HG03095 (cell line): ENCODE data around the gene TAS2R8.
"Not testable (repeated sequence)": the region's sequence is repeated elsewhere in the genome, so short reads cannot be mapped to it uniquely, and the experiment has no call there.

ENCODE experiments used
- ATAC-seq: cut with Tn5 transposase; IDR thresholded peaks from one replicate; pipeline ENCODE4 v1.9.1; 2021; ENCODE audit warnings: moderate library complexity; ENCODE audit not compliant: unreplicated experiment

Gene TAS2R8, protein sequence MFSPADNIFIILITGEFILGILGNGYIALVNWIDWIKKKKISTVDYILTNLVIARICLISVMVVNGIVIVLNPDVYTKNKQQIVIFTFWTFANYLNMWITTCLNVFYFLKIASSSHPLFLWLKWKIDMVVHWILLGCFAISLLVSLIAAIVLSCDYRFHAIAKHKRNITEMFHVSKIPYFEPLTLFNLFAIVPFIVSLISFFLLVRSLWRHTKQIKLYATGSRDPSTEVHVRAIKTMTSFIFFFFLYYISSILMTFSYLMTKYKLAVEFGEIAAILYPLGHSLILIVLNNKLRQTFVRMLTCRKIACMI

DNA sequence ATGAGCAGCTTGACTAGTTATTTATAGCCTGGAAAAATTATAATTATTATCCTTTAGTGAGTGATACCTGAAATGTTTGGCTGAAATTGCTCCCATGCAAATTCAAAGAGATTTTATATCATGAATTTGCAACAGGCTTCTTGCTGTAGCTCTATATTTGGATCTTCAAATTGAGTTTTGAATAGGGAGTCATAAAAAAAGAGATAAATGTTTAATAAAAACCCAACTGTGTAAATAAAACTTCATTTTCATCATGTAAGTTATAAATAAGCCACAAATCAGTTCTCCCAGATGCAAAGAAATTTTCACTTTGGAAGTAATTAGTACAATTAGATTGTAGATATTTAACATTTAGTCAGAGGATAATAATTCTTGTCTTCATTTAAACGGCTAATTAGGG is at the start of gene TAS2R8:
Gene TAS2R8 (minus strand): TSS at position 101 of the 400 bp plus-strand sequence. CDS start 306 bp downstream, outside the sequence.
- ATAC-seq: no peak

DNA sequence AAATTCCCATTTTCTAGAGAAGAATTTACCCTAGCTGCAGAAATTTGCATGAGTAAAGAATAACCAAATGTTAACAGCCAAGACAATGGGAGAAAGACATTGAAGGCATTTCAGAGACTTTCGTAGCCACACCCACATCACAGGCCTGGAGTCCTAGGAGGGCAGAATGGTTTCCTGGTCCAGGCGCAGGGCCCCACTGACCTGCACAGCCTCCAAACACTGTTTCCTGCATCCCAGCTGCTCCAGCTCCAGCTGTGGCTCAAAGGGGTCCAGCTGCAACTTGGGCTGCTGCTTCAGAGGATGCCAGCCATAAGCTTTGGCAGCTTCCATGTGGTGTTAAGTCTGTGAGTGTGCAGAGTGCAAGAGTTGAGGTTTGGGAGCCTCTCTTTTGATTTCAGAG is 48.7 kb upstream of the TAS2R8 start:
- ATAC-seq: no peak

DNA sequence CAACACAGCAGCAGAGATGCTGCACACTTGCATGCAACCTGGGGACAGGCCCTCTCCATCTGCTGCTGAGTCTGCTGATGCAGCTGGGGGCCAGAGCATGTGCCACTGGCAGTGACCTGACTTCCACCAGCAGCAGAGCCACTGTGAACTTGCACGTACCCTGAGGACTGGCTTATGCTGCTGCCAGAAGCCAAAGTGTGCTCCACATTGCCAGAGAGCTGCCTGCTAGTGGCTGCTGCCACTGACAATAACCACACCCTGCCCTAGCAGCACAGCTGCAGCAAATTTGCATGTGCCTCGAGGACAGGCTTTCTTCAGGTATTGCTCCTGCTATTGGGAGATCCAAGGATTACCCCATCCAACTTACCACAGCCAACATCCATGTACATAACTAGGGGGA is 46.7 kb upstream of the TAS2R8 start:
- ATAC-seq: no peak

DNA sequence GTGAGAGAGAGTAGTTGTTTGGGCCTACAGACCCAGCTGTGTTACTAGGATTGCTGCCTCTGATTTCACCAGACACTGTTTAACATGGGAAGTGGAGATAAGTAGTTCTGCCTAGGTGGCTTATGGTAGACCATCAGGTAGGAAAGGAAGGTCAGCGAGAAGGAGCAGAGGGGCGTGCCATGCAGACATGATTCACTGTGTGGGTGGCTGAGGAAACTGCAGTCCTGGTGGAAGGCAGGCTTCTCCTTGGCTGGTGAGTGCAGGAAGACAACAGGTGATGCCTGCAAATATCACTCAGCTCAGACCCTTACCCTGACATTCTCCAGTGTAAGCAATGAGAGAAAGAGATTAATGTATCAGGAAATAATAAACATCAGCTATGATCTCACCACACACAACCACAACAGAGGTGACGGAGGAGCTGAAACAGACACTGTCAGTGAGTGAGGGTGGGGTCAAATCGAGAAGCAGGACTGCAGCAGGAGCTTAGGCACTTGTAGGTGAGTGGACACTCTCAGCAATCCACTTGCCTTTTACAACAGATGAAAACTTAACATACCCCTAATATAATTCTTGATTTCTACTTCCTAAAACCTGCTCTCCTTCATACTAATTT is 44.3 kb upstream of the TAS2R8 start:
- ATAC-seq: no peak

DNA sequence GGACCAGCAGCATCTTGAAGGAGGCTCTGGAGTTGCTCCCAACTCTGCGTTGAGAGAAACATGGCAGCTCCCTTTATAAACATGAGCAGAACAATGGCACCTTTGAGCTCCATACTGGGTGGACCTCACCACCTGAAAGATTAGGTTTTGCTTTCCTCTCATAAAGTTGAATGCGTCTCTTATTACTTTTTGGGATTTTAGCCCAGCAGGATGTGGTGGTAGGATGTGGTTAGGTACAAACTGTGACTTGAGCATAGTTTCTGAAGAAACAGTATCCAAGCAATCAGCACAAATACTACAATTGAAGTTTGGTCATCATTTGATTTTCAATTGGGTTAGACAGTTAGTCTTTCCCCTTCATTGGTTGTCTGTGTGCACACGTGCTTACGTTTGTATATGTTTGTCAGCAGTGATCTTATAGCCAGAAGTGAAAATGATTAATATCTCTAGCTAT is 42.4 kb upstream of the TAS2R8 start, which contains the start of gene PRR4:
Gene PRR4 (minus strand): TSS at position 51 of the 454 bp plus-strand sequence. CDS start 38 bp downstream, at position 13.
- ATAC-seq: no peak

DNA sequence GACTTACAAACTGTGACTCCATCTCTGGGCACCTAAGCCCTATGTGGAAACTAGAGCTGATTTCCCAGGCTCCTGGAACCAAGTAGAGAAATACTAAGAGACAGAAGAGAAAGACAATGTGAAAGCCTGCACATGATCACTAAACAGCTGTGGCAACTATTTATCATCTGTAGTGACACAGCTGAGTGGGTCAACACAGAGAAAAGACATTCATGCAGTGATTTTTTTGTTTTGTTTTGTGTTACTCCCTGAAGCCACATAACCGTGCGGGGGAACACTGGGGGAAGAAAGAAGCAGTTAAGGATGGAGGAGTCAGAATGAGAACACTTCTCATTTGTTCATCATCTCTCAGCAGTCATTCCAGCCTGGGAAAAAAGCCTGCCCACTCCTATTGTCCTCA is 40.7 kb upstream of the TAS2R8 start:
- no peak for ATAC-seq

DNA sequence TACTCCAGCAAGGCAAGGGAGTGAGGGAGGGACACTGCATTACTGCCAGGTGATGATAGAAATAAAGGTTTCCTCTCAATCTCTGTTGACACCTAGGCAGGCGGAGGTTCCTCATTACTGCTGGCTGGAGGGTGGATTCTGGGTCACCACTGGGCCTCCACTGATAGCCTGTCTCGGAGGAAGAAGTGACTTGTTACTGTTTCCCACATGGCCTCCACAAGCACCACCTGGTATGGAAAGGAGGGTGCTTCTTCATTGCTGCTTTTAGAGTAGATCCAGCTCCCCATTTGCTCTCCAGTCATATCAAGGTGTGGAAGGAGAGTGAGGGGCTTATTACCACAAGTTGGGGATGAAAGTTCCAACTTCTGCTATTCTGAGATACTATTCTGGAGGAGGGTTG is 35.8 kb upstream of the TAS2R8 start:
- no peak for ATAC-seq

DNA sequence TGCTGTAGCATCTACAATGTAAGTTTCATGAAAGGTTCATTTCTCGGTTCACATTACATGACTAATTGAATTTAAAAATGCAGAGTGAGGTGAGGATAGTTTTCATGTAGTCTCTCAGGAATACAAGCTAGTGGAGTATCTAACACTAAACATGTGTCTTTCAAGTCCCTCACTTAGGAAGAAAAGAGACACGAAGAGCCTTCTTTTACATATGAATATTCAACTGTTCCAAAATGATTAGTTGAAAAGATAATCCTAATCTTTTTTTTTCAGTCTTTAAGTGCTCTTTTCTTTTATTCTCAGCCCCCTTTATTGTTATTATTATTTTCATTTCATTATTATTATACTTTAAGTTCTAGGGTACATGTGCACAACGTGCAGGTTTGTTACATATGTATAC is 31.4 kb upstream of the TAS2R8 start:
- no peak for ATAC-seq

DNA sequence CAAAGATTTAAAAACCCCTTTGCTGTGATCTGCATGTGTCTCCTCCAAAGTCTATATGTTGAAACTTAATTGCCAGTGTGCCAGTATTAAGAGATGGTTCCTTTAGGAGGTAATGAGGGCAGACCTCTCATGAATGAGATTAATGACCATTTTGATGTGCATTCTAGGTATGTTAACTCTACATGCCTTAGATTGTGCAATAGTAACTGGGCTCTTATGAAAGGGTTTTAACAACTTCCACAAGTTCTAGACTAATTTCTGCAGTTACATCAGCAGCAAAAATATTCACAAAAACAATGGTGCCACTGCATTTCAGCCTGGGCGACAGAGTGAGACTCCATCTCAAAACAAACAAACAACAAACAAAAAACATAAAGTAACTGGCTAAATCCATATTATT is 22.9 kb upstream of the TAS2R8 start:
- no peak for ATAC-seq

DNA sequence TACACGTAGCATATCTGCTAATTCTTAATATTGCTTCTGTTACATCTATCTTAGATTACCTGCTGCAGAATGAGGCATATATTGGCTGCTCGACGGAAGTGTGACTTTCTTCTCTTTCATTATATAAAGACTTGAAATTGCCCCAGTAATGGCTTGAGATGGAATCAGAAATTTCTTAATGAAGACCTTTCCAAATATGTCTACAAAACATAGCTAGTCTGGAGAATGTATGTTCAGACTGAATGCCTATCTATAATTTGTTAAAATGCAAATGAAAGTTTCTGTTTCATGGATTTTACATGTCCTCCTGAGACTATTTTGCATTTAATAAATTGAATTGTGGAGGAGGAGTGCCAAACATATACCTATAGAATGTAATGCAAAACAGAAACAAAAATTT is 19.2 kb upstream of the TAS2R8 start, which contains the start of gene TAS2R10:
Gene TAS2R10 (minus strand): TSS at position 101 of the 400 bp plus-strand sequence. CDS start 89 bp downstream, at position 12.
- ATAC-seq: no peak

DNA sequence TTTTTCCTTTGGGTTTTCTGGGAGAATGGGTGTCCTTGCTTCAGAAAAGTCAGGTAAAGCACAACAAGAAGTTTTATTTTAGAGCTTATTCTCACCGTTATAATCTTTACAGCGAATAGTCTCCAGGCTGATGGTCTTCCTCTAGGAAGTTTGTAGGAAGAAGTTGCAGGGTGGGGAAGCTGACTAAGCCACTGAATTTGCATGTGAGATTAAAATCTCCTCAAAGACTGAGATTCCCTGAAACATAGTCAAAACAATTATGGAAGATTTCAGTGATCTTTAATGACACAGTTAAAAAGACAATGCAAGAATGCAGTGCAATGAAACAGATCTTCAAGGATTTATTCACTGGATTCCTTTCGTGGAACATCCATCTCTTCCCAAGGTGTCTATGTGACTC is 17.9 kb upstream of the TAS2R8 start:
- ATAC-seq: no peak

DNA sequence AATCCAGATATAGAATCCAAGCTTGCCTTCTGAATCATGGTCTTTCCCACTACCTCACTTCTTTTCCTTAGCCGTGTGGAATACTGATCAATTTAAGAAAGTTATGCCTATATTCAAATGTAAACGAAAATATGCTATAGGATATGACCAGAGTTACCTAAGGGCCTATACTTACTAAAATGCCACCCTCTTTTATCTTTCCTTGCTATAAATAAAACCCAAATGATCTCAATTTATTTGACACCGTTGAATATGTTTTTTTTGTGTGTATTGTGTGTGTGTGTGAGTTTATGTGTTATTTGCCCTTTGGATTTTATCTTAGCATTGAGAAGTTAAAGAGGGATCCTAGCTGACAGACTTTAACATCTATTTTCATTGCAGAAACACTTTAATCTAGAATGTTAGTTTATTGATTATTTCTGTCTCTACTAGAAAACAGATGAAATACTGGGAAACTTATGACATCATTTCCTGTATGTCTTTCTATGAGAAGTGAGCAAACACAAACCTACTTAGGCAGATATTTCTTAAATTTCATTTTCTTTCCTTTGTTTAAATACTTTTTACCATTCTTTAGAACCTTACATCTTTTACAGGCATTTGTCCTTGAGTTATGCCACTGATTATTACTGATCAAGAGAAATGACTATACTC is 4.9 kb upstream of the TAS2R8 start:
- ATAC-seq: no peak

DNA sequence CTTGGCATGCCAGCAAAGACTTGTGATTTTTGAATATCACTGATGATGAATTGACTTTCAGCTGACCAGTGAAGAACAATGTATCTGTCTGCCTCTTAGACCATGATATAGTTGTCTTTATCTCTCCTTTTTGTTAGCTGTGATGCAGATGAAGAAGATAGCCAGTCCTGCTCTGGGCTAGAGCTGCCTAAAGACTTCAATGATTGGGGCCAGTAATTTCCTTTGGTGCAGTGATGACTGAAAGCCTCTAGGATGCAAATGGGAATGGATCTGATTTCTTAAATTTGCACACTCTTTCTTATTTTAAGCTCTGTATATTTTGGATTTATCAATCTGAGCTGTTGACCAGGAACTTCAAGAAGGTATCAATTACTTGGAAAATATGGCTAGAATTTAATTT is 3.0 kb upstream of the TAS2R8 start, which contains the start of gene TAS2R9:
Gene TAS2R9 (minus strand): TSS at position 101 of the 400 bp plus-strand sequence. CDS start 93 bp downstream, at position 8.
- no peak for ATAC-seq

DNA sequence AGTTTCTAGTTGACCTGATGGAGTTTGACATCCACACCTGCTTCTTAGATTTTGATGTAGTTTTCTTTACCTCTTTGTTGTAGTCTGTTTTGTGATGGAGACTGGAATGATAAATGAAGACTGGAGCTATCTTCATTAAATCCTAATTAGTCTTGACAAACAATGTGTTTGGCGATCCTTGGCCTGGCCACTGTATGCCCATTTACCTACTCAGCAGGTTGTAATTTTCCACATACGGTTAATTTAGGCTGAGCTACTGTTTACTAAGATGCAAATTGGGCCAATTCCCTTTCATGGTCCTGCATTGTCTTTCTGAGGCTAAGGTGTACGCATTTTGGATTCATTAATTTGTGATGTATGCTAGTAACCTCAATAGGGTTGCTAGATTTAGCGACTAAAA is 4.5 kb downstream of the TAS2R8 start, which contains the start of gene TAS2R7:
Gene TAS2R7 (minus strand): TSS at position 41 of the 400 bp plus-strand sequence. CDS start 57 bp downstream, outside the sequence.
- ATAC-seq: no peak

DNA sequence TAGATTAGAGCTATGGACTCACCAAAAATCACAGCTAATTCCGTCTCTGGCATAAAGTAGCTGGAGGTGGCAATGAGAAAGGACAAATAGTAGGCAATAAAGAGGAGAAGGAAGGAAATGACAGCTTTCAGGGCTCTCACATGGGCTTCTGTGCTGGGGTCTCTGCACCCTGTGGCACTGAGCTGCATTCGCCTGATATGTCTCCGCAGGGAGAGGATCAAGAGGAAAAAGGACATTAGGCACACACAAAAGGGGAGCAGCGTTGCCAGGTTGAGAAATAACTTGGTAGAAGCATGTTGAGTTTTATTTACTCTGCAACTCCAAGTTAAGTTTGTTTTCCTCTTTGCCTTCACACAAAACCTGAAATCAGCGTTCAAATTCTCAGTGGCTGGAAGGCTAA is 5.3 kb downstream of the TAS2R8 start:
- ATAC-seq: no peak

DNA sequence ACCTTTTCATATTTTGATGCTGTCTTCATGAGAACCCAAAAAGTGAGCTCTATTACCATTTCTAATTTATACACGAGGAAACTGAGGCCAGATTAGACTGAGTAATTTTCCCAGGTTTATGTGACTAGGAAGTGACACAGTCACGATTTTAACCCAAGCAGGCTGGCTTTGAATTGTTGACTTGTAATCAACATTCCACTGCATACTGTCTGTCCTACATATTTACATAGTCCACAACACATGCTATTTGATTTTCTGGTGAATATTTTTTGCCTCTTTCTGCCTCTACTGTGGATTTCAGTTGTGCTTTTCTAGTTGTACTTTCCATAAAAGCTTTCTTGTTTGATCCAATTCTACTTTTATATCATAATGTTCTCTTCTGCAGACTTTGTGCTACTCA is 12.9 kb downstream of the TAS2R8 start:
- no peak for ATAC-seq

DNA sequence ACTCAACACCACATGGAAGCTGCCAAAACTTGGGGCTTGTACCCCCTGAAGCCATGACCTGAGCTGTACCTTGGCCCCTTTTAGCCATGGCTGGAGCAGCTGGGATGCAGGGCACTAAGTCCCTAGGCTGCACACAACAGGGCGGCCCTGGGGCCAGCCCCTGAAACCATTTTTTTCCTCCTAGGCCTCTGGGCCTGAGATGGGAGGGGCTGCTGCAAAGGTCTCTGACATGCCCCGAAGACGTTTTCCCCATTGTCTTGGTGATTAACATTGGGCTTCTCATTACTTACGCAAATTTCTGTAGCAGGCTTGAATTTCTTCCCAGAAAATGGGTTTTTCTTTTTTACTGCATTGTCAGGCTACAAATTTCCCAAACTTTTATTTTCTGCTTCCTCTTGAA is 15.3 kb downstream of the TAS2R8 start:
- ATAC-seq: not testable (repeated sequence)

DNA sequence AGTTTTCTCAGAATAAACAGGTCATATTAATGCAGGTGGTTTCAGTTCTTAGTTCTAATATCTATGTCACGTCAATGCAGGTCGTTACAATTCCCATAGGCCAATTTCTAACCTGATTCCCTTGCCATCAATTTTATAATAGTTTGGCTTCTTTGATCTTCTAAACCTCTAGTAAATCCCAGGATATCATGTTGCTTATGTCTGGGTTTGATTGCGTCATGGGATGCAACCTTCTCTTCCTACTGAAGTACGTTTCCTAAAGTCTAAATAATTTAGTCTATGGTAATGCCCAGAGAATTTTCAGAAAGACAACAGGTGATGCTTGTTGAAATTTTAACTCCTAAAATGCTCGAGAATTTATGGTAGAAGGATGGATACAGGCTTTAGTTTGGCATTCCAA is 23.8 kb downstream of the TAS2R8 start:
- ATAC-seq: no peak

DNA sequence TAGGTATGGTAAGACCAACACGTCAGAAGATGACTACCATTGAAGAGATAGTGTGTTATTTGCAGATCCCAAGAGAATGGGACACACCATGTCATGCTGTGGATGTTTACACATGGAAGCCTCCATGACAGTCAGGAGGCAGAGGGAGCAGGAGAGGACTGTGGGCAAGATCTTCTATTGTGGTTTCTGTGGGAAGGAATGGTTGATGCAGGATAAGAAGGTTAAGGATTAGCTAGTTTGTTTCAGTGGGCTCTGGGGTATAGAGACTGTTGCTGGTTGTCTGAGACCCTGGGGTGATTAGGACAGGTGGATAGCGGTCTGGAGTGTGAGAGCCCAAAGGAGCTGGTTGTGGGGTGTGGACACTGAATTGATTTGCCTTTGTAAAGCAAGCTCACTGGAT is 28.0 kb downstream of the TAS2R8 start:
- no peak for ATAC-seq

DNA sequence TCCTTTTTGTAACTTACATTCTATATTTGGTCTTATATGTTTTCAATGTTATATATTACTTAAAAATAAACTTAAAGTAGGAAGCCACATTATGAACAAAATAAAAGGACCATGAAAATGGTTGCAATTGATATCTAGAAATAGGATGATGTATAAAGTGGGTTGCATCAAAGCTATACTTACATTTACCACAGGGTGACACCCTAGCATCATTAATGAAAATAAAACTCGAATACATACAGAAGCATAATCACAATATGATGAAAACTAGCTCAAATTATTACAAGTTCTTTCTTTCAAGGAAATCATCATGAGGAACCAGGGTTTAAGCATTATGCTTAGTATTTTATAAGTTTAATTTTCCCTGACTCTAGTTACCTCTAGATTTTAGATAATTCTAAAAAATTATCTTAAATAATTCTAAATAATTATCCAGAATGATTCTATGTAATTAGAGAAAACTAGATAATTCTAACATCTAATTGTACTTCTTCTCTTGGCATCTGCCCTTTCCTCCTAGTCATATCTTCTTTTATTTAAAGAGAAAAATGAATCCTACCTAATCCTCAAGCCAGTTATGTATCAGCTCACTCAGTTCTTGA is 35.9 kb downstream of the TAS2R8 start:
- ATAC-seq: no peak

DNA sequence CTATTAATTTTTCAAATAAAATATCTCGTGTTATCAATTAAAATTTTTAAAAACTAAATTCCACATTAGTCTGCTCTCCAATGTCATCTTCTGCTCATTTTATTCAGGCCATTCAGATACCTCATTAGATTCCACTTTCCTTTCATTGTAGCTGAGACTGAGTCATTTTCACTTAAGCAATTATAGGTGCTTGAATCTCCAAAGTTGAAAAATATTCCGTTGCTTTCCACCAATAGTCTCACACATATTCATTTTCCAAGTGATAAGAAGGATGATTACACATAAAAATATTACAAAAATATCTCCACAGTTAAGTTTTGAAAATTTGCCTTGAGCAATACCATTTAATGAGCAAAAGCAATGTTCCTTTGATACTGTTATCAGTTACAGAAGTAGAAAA is 47.4 kb downstream of the TAS2R8 start:
- no peak for ATAC-seq
